SH-SY5Y (cell line): ENCODE data around the gene ADAM10.

Source experiments
- GATA2 ChIP-seq: IDR thresholded peaks from 2 replicates; pipeline ENCODE4 v1.6.1; 2011; ENCODE audit warnings: mild to moderate bottlenecking, low read depth, low read length
- GATA3 ChIP-seq: IDR thresholded peaks from 2 replicates; pipeline ENCODE4 v1.6.1; 2011; ENCODE audit warnings: low read depth, mild to moderate bottlenecking, low read length, moderate library complexity

The ADAM10 gene

DNA sequence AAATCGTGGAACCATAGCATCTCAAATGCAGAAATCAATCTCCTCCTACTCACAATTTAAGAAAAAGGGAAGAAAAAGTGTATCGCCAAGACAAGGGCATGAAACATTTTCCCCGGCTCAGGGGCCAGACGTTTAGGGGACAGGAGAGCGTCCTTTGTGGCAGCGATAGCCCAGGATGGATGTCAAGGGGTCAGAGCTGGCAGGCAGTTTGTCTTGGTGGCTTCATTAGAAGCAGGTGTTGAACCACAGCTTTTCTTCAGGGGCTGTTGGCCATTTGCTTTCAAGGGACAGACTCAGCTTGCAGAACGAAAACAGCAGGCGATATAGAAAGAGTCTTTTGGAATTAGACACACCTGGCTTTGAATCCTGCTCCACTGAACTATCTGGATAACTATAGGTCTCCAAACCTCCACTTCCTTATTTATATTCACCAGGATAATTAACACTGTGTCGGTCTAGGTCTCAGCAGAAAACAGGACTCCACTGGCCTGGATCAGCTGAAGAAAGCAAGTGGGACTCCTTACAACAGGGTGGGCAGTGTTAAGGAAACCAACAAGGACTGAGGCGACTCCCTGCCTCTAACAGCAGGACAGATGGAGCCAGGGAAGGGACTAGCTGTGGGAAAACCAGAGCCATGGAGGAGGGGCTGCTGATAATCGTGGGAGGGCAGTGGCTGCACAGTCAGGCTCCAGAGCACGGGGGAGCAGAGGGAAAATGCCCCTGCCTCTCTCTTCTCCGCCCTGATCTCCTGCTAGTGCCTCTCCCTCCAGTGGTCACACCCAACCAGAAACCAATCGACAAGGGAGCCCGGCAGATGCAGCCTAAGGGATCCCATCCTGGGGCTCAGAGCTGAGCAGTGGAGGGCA is 194.1 kb downstream of the ADAM10 start:
- TF ChIP-seq GATA3 (no peak), GATA2 (no peak)

DNA sequence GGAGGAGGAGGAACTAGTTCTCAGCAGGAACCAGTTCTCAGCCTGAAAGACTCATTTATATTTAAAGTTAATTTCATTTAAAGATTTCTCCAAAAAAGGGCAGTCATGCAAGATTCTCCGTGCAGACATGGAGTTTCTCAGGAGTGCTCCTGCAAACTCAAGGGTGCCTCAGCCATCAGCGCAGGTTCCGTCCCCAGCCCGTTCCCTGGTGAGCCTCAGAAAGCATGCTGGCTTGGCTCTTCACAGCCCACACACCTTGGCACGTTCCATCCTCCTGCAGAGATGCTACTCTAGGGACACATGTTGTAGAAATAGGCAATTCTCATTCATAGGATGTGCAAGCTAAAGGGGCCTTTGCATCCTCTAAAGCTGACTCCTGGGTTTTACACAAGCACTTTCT is 194.7 kb downstream of the ADAM10 start:
- no peak for TF ChIP-seq GATA3
- no peak for TF ChIP-seq GATA2

DNA sequence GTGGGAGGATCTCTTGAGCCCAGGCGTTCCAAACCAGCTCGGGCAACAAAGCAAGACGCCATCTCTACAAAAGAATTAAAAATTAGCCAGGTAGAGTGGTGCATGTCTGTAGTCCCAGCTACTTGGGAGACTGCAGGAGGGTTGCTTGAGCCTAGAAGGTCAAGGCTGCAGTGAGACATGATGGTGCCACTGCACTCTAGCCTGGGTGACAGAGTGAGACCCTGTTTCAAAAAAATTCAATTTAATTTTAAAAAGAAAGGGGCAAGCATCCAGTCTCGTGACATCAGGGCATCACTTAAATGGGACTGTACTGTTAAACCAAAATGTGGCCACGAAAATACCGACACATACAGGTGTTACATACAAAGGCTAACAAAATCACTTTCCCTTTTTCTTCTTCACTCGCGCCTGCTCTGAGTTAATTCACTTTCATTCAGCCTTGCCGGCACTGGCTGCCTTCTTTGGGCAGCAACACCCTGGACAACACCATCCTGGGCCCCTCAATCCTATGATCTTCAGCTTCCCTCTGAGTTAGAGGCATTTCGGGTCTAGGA is 196.1 kb downstream of the ADAM10 start:
- no peak for TF ChIP-seq GATA3
- TF ChIP-seq GATA2 = no peak

DNA sequence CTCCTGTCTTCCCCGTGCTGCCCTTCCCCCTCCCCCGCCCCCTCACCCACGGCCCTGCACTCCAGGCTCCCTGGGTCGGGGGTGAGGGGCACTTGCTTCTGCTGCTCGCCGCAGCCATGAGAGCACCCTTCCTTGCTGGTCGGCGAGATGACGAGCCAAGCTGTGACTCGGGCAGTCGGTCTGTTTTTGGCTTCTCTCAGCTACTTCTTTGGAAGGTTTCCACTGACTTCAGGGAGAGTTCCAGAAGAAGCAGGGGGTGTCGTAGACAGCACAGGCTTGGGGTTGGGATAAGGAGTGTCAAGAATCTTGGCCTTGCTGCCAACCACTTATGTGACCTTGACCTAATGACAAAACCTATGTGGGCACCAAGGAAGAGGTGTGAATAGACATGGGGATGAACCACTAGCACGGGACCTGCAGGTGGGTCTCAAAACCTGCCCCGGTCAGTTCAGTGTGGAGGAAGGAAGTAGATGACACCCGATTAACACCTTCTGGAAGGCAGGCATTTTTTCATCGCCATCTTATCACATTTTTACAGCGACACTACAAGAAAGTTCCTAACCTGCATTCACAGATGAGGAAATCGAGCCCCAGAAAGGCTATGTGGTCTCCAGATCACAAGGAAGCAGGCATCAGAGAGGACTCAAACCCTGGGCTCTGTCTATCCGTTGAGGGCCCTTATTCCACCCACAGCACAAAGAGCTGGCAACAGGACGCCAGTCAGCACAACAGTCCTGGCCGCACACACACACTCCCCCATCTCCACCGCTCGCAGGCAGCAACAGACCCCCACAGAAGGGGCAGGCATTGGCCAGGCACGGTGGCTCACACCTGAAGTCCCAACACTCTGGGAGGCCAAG is 196.8 kb downstream of the ADAM10 start:
- TF ChIP-seq GATA3 (no peak), GATA2 (no peak)

DNA sequence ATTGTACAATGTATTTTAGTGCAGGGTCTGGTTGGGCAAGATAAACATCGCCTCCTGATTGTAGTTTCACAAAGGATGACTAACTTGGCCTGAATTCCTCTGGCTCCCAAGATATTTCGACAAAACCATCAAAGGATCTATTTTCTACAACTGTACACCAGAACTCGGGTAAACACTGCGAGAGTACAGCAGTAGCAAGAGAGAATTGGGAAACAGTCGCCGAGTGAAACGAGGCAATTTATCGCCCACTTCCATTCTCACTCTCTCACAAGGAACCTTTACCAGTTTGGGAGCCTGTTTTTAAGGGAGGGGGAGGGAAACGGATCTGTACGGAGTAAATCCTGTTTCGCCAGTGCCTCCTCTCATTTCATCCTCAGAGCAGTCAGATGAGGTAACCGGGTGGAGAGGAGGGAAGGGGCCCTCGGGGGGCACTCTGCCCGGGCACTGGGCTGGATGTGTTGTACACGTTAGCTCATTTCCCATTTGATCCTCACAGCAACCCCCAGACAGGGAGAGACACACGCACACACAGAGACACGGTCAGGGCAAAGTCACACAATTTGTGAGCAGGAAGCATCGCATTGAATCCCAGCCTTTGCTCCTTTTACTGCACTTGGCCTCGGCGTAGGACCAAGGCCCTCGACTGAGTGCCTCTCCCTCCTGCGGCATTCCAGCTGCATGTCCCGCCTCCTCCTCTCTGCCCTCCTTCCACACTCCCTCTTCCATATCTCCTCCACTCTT is 197.6 kb downstream of the ADAM10 start:
- no peak for TF ChIP-seq GATA2
- no peak for TF ChIP-seq GATA3

DNA sequence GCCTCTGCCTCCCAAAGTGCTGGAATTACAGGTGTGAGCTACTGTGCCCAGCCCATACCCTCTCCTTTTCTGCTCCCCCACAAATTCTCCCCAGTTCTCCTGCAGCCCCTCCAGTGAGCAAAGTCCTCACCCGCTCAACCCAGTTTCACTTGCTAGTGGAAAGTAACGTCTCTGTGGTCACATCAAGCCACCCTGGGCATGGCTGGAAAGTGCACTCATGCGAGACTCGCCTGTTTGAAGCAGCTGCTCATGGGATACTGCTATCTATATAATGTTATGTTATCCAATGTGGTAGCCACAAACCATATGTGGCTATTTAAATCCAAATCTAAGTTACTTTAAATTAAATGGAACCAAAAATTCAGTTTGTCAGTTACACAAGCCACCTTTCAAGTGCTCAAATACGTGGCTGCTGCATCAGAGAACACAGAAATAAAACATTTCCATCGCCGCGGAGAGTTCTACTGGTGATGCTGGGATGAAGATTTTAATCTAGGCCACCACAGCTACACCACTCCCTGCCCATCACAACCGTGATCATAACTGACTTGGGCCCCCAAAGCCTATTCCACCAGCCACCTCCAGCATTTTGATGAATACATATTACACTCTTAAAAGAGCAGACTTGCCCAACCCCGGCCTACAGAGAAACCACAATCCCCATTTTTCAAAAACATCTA is 198.3 kb downstream of the ADAM10 start:
- no peak for TF ChIP-seq GATA2
- no peak for TF ChIP-seq GATA3

DNA sequence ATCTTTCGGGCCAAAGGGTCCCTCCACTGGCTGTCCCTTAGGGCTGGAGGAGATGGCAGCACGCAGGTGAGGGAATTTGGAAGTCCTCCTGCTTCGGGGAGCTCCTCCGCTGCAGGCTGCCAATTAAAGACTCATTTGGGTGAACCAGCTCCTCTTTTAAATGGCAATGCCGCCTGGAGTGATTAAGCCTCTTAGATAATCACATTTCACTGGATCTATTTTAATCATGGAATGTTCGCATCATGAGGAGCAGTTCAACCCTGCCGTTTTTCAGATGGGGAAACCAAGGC is 199.8 kb downstream of the ADAM10 start:
- no peak for TF ChIP-seq GATA3
- no peak for TF ChIP-seq GATA2

DNA sequence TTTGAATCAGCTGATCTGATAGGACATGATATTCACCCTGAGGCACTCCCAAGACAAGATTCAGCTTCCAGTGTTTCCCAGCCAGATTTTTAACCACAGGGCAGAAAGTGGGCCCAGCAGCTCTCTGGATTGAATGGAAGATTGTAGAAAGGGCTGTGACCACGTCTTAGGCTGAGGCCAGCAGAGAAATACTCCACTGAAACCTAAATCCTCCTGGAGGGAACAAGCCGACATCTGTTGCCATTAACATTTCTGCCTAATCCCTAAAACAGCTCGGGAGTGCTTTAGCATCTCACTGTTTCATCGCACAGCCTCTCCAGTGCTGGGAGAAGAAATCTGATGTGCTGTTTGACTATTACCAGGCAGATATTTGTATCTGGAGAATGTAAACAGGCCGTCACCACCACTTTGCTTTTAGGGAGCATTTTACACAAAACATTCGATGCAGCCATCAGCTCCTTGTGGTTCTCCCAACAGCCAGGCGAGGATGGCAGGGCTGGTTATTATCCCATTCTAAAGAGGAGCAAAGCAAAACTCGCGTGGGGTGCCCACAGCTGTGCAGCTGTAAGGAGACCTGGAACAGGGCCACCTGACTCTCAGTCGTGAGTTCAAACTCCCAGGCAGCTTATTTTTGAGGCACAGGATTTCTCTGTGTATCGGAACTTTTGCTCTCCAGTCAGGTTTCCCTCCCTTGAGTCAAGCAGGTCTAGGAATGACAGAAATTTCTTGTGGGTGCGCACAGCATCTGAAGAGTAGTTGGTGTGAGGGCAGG is 200.3 kb downstream of the ADAM10 start:
- TF ChIP-seq GATA3 = no peak; the same call in 1 of the 2 replicates
- TF ChIP-seq GATA2 = peak; percentile 49; the same call in 1 of the 2 replicates

DNA sequence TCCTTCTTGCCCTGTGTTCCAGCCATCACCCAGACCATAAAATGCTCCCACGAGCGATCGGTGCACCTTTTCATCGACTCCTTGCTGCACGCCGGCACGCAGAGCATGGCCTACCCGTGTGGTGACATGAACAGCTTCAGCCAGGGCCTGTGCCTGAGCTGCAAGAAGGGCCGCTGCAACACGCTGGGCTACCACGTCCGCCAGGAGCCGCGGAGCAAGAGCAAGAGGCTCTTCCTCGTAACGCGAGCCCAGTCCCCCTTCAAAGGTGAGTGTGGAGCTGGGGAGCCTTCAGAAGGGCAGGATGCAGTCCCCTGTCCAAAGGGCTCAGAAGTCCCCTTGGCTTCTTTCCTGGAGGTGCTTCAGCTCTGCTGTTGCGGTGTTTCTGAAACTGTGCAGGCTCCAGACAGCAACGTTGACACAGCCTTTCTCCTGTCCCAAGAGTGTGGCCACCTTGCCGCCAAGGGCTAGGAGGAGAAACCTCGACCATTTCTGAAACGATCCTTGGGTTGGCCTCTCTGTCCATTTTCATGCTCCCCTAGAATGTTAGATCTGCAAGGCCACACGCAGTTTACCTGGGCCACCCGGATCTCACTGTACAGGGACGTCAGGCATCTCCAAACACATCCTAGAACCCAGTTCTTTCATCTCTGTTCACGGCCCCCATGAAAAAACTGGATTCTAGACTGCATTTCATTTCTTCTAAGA is 201.0 kb downstream of the ADAM10 start:
- TF ChIP-seq GATA3 (no peak), GATA2 (no peak)

DNA sequence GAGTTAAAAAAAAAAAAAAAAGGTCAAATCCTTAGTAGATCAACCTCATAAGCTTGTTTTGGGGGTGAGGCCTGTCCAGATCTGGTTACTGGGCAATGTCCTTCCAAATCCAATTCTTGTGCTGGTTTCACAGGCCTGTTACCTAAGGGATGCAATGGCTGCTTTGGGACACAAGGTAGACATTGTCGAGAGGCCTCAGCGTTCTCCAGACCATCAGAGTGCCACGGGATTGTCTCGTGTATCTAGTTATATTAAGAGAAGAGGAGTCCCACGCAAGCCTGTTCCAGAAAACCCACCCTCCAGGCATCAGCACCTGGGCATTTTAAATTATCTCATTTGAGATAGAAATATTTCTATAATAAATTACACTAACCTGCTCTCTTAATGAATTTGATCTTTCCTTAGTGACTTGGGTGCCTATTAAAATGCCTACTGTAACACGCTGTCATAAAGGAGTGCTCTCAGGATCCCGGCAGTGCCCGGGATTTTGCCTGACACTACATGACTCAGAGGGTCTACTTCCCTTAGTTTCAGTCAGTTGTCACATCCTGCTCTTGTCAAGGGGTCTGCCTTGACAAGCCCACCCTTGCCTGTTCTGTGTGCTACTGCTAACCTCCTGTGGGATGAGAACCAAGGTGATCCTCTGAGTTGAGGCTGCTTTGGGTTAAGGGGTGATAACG is 201.7 kb downstream of the ADAM10 start:
- TF ChIP-seq GATA2 = no peak
- TF ChIP-seq GATA3 = no peak
